GM10248 (cell line): ENCODE results near the gene NR2F1.

Experiments used
- CTCF ChIA-PET: fragments of 300-600 bp; sonication (Branson Sonifier 250); formaldehyde crosslinking; extraction: SDS; loops from one replicate; lab custom pipeline; 2021; ENCODE audit warnings: antibody characterized with exemption; lab: Yijun Ruan, JAX
- POLR2A ChIA-PET: fragments of 350-650 bp; sonication (Branson Sonifier 250); formaldehyde crosslinking; extraction: SDS; loops from one replicate; lab custom pipeline; 2020; ENCODE audit warnings: antibody characterized with exemption; lab: Yijun Ruan, JAX
- DNase-seq: peaks from one replicate; pipeline ENCODE4 v3.0.0; 2012; ENCODE audit errors: extremely low spot score
- CTCF ChIP-seq: IDR thresholded peaks from 2 replicates; pipeline ENCODE4 v1.5.1; 2012; ENCODE audit warnings: mild to moderate bottlenecking, low read depth; ENCODE audit errors: extremely low read depth, missing control alignments, control extremely low read depth

The NR2F1 gene

GRCh38 chr5:93583768-93584595 lies 960 bp downstream of the NR2F1 start:
- POLR2A ChIA-PET: no interaction called here
- no peak for TF ChIP-seq CTCF
- DNase-seq: no peak

GRCh38 chr5:93584596-93585040 lies 1.6 kb downstream of the NR2F1 start:
- DNase-seq: no peak
- ChIA-PET POLR2A (no interaction called here), CTCF (interaction anchor here (1.2 to 2.0 kb wide), 3 partner anchors 9 to 217 kb away, joined by 3 to 8 read pairs (median 3); no protein-coding TSS in a partner anchor)
- TF ChIP-seq CTCF: no peak

More at GRCh38 chr5:93583768-93584595, 960 bp downstream of the NR2F1 start:
- CTCF ChIA-PET: interaction anchor here (1.2 to 2.1 kb wide), 6 partner anchors 10 to 217 kb away, joined by 3 to 9 read pairs (median 6); no protein-coding TSS in a partner anchor

- TF ChIP-seq CTCF: no peak
- no peak for DNase-seq
- POLR2A ChIA-PET: no interaction called here
- CTCF ChIA-PET: interaction anchor here (1.2 to 2.0 kb wide), 3 partner anchors 8 to 216 kb away, joined by 3 to 8 read pairs (median 3); no protein-coding TSS in a partner anchor
Measured at GRCh38 chr5:93585041-93585766, 2.2 kb downstream of the NR2F1 start.

GRCh38 chr5:93585767-93586385 lies 2.9 kb downstream of the NR2F1 start:
- TF ChIP-seq CTCF: no peak
- CTCF ChIA-PET: interaction anchor here (1.3 to 2.0 kb wide), 3 partner anchors 8 to 1264 kb away, joined by 3 to 8 read pairs (median 4); no protein-coding TSS in a partner anchor
- no peak for DNase-seq
- POLR2A ChIA-PET: no interaction called here

GRCh38 chr5:93586736-93587596 lies 3.9 kb downstream of the NR2F1 start:
- no peak for TF ChIP-seq CTCF
- ChIA-PET POLR2A (no interaction called here), CTCF (interaction anchor here (1.3 to 1.8 kb wide), 5 partner anchors 9 to 1263 kb away, joined by 3 to 7 read pairs (median 6); no protein-coding TSS in a partner anchor)
- DNase-seq: no peak
